GM12878 (cell line): ENCODE results near the gene FREM3. TPM values are rescaled to one million over a fixed set of nuclear protein-coding genes. Genes with fewer than 3 reads are reported as not detected.

Source experiments
- ATAC-seq: fragments of 200-7000 bp; cut with Tn5 transposase; 3 replicates; pipeline ENCODE4 v1.9.1; 2020; ENCODE audit warnings: mild to moderate bottlenecking, moderate library complexity
- BruUV-seq: library from RNA; stranded (reverse); fragments of 400-500 nt; replicated peaks from 2 replicates; lab custom pipeline; 2021; lab: Mats Ljungman, UMichigan
- CTCF ChIA-PET: fragments of 300-600 bp; sonication (Branson Sonifier 250); formaldehyde crosslinking; extraction: SDS; loops from one replicate; lab custom pipeline; 2021; ENCODE audit warnings: inconsistent platforms; lab: Yijun Ruan, JAX
- POLR2A ChIA-PET: fragments of 350-600 bp; formaldehyde crosslinking; extraction: SDS; loops from one replicate; lab custom pipeline; 2021; ENCODE audit warnings: inconsistent platforms; lab: Charles Lee
- RAD21 ChIA-PET: fragments of 300-600 bp; sonication (Branson Sonifier 250); formaldehyde crosslinking; loops from one replicate; lab custom pipeline; 2023; ENCODE audit warnings: antibody characterized with exemption; ENCODE audit not compliant: unreplicated experiment; lab: Charles Lee
- SMC1A ChIA-PET: fragments of 300-600 bp; sonication (Branson Sonifier 250); formaldehyde crosslinking; loops from one replicate; lab custom pipeline; 2023; ENCODE audit not compliant: unreplicated experiment, uncharacterized antibody; lab: Charles Lee
- DNase-seq: peaks from one replicate; pipeline ENCODE4 v3.0.0-alpha.2; 2011; ENCODE audit warnings: low read depth, low spot score
- FAIRE-seq: peaks from 3 replicates; lab custom pipeline; 2011; peaks lifted over from hg19 to GRCh38; lab: Jason Lieb, UNC
- H2AFZ ChIP-seq: 2 replicates; pipeline ENCODE4 v1.6.0; 2011; ENCODE audit warnings: low read depth, low read length, control low read depth; ENCODE audit not compliant: control insufficient read depth
- H3K27ac ChIP-seq: 2 replicates; pipeline ENCODE4 v1.5.1; 2011; ENCODE audit warnings: control low read depth; ENCODE audit not compliant: control insufficient read depth, insufficient read depth
- H3K27me3 ChIP-seq, 2 experiments: replicated peaks in 1 of 2; 2 replicates each; pipeline versions ENCODE4 v1.6.0 to v1.6.1; 2011; ENCODE audit warnings: low read length in 1 of 2; ENCODE audit not compliant: control insufficient read depth in 2 of 2, insufficient read depth in 2 of 2
- H3K36me3 ChIP-seq, 2 experiments: 2 replicates each; pipeline ENCODE4 v1.5.1; 2011; ENCODE audit warnings: low read length in 1 of 2; ENCODE audit not compliant: control insufficient read depth in 2 of 2, insufficient read depth in 2 of 2
- H3K4me1 ChIP-seq: 2 replicates; pipeline ENCODE4 v1.6.1; 2011; ENCODE audit warnings: mild to moderate bottlenecking, low read length, moderate library complexity, mixed read lengths; ENCODE audit not compliant: control insufficient read depth, insufficient read depth
- H3K4me2 ChIP-seq: 2 replicates; pipeline ENCODE4 v1.6.0; 2011; ENCODE audit warnings: control low read depth; ENCODE audit not compliant: control insufficient read depth, insufficient read depth
- H3K4me3 ChIP-seq: fragments of 200-600 bp; sonication (generic); 2 replicates; pipeline ENCODE4 v1.5.1; 2016
- H3K79me2 ChIP-seq: 2 replicates; pipeline ENCODE4 v1.6.0; 2011; ENCODE audit warnings: low read length; ENCODE audit not compliant: control insufficient read depth, insufficient read depth
- H3K9ac ChIP-seq: 2 replicates; pipeline ENCODE4 v1.8.0; 2011; ENCODE audit warnings: low read length, control low read depth, mixed read lengths; ENCODE audit not compliant: control insufficient read depth, insufficient read depth
- H3K9me3 ChIP-seq: replicated peaks from 3 replicates; pipeline ENCODE4 v1.5.1; 2011; ENCODE audit warnings: mild to moderate bottlenecking, low read length; ENCODE audit not compliant: control insufficient read depth, insufficient read depth
- H4K20me1 ChIP-seq: 2 replicates; pipeline ENCODE4 v1.6.0; 2011; ENCODE audit not compliant: control insufficient read depth, insufficient read depth
- CREM ChIP-seq: IDR thresholded peaks from 2 replicates; pipeline ENCODE4 v1.6.1; 2014; ENCODE audit warnings: antibody characterized with exemption, low read depth
- EED ChIP-seq: sonication (generic); IDR thresholded peaks from 2 replicates; pipeline ENCODE4 v1.6.1; 2016; ENCODE audit warnings: antibody characterized with exemption, low read depth
- EP300 ChIP-seq, 2 experiments: fragments of 150-350 bp in 1 of 2; IDR thresholded peaks; 2 replicates each; pipeline ENCODE4 v1.6.1; 2011 to 2012; ENCODE audit warnings: low read depth in 2 of 2, low read length in 2 of 2, borderline replicate concordance in 1 of 2, improper control_type of control experiment in 1 of 2, inconsistent platforms in 1 of 2; ENCODE audit not compliant: control insufficient read depth in 1 of 2
- FOXM1 ChIP-seq: IDR thresholded peaks from 2 replicates; pipeline ENCODE4 v1.6.1; 2012; ENCODE audit warnings: low read depth, mild to moderate bottlenecking, inconsistent platforms, low read length, moderate library complexity
- HCFC1 ChIP-seq: fragments of 150-350 bp; IDR thresholded peaks from 2 replicates; pipeline ENCODE4 v1.6.1; 2014; ENCODE audit warnings: low read length
- IKZF2 ChIP-seq, 2 experiments: fragments of 450-650 bp; IDR thresholded peaks; 2 replicates each; pipeline ENCODE4 v1.6.1; 2017; ENCODE audit warnings: mild to moderate bottlenecking in 2 of 2, moderate library complexity in 2 of 2
- JUNB ChIP-seq: IDR thresholded peaks from 2 replicates; pipeline ENCODE4 v1.6.1; 2016; ENCODE audit warnings: antibody characterized with exemption, mild to moderate bottlenecking
- NFIC ChIP-seq: IDR thresholded peaks from 2 replicates; pipeline ENCODE4 v1.6.1; 2012; ENCODE audit warnings: low read depth, mild to moderate bottlenecking, inconsistent platforms, low read length, moderate library complexity
- NFYB ChIP-seq: IDR thresholded peaks from 2 replicates; pipeline ENCODE4 v1.6.1; 2011; ENCODE audit warnings: low read depth, mild to moderate bottlenecking, low read length, improper control_type of control experiment, moderate library complexity; ENCODE audit not compliant: insufficient read depth
- PAX5 ChIP-seq: IDR thresholded peaks from 2 replicates; pipeline ENCODE4 v1.6.1; 2011; ENCODE audit warnings: low read depth, low read length, borderline replicate concordance
- RCOR1 ChIP-seq: conservative IDR thresholded peaks from 2 replicates; pipeline ENCODE4 v1.6.1; 2012; ENCODE audit warnings: low read depth, low read length, improper control_type of control experiment
- REST ChIP-seq: IDR thresholded peaks from 2 replicates; pipeline ENCODE4 v1.6.1; 2012; ENCODE audit warnings: mild to moderate bottlenecking, low read depth, low read length
- RUNX3 ChIP-seq: IDR thresholded peaks from 2 replicates; pipeline ENCODE4 v1.6.1; 2012; ENCODE audit warnings: low read length, inconsistent platforms
- SMAD1 ChIP-seq: fragments of 450-650 bp; IDR thresholded peaks from 2 replicates; pipeline ENCODE4 v1.6.1; 2018; ENCODE audit warnings: mild to moderate bottlenecking, low read depth; ENCODE audit not compliant: partially characterized antibody
- TBL1XR1 ChIP-seq: IDR thresholded peaks from 2 replicates; pipeline ENCODE4 v1.6.1; 2012; ENCODE audit warnings: low read depth, low read length, improper control_type of control experiment
- ZNF687 ChIP-seq: fragments of 450-650 bp; IDR thresholded peaks from 2 replicates; pipeline ENCODE4 v1.6.1; 2017; ENCODE audit warnings: mild to moderate bottlenecking, moderate library complexity
- WGBS: methylation state at CpG from one replicate; pipeline ENCODE4 v1.1.6; 2016; ENCODE audit warnings: low lambda C conversion rate; ENCODE audit not compliant: insufficient replicate concordance, insufficient coverage; ENCODE audit errors: missing lambda C conversion rate; 5-methylcytosine and 5-hydroxymethylcytosine counted together
- in situ Hi-C: fragments of 300-500 bp; cut with MboI; formaldehyde crosslinking; loops from 9 replicates; pipeline ENCODE4 v1.14.3; 2018; ENCODE audit warnings: mixed read lengths
- intact Hi-C: fragments of 100-400 bp; cut with micrococcal nuclease; formaldehyde crosslinking; loops from one replicate; pipeline ENCODE4 v1.14.2; 2022; ENCODE audit not compliant: unreplicated experiment
- polyA plus RNA-seq, 11 experiments: library from polyadenylated mRNA; depleted of rRNA in 4 of 11; unstranded in 6 of 11; stranded (reverse) in 5 of 11; fragments of >200 nt; fragmentation: Nextera tagmentation in 4 of 11; fragmentation: Illumina TruSeq in 1 of 11; extraction: Ambion mirVana in 4 of 11; extraction: Trizol in 1 of 11; gene quantifications; 1 replicate in 1 of 11; 2 replicates in 10 of 11; pipeline versions ENCODE4 v1.2.1 to v1.2.3, GENCODE V29; 2011 to 2016; ENCODE audit warnings: inconsistent platforms in 2 of 11, missing spikeins in 2 of 11, low read depth in 1 of 11
- total RNA-seq, 4 experiments: library from RNA; depleted of rRNA in 3 of 4; stranded (reverse); fragments of >200 nt in 3 of 4; fragmentation: Illumina TruSeq in 1 of 4; extraction: Trizol in 1 of 4; gene quantifications; 2 replicates each; pipeline versions ENCODE4 v1.2.1 to v1.2.3, GENCODE V29; 2013 to 2021
- TF ChIP-seq, protein P1 (sequence below): fragments of 450-650 bp; IDR thresholded peaks from 2 replicates; pipeline ENCODE4 v1.6.1; 2016; ENCODE audit warnings: mild to moderate bottlenecking

The FREM3 gene
- total and polyA plus RNA-seq, 10 of the 15 experiments (the other 5 are each of a cell fraction or from before 2014, with no cell fraction given), result not detected

DNA sequence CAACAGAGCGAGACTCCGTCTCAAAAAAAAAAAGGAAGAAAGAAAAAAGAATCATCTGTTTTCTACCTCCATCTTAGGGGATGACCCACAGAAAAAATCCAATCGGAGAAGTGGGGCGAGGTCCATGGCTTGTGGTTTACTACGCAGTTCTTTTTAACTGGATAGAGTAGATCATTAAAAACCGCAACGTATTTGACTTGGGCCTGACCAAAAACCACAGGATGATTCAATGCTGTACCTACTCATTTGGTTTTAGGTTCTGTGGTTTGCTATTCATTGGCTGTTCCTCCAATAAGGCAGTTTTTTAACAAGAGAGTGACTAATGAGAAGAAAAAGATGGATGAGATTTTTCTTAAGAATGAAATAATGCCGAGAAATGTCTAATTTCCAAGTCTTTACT, 83.7 kb downstream of the FREM3 start:
- no peak overlapping the region for H3K4me3 ChIP-seq
- no peaks in the 10 kb centered on the region for H3K79me2 ChIP-seq
- in situ Hi-C loops (no loop called here), intact Hi-C loops (no loop called here)
- BruUV-seq, result no TSS peak
- H3K4me2 ChIP-seq, result no peak overlapping the region
- H3K27ac ChIP-seq, result no peak overlapping the region
- no peaks in the 10 kb centered on the region for H4K20me1 ChIP-seq
- H2AFZ ChIP-seq, result no peak overlapping the region
- H3K27me3 ChIP-seq, result peaks cover 1 to 2% of the 10 kb centered on the region in 2 experiments; a peak in 2 of 4 replicates
- RAD21 ChIA-PET, result no interaction called here
- FAIRE-seq (no peak), DNase-seq (peak; percentile 48), ATAC-seq (peak; percentile 95)
- peaks cover 3% of the 10 kb centered on the region; the same call in 1 of the 2 replicates for H3K4me1 ChIP-seq
- no peaks in the 10 kb centered on the region for H3K36me3 ChIP-seq
- no peak overlapping the region for H3K9ac ChIP-seq
- 0% methylated on average over 6 of the region's 8 CpGs for WGBS
- CTCF ChIA-PET, result no interaction called here
- 0 out of 3 replicates have a peak, but pooled peaks cover 2% of the 10 kb centered on the region for H3K9me3 ChIP-seq
- POLR2A ChIA-PET, result no interaction called here
- SMC1A ChIA-PET, result no interaction called here
- TF ChIP-seq RUNX3 (peak; percentile 99), TBL1XR1 (no peak), RCOR1 (no peak), EP300 (IDR thresholded peaks at IDR 0.05; ENCODE audit: borderline replicate concordance in 1 of 2, control insufficient read depth in 1 of 2, low read depth in 2 of 2, low read length in 2 of 2) (peak in 1 of 2 experiments; percentile 12; a peak in 1 of 4 replicates), NFYB (peak; percentile 76), FOXM1 (peak; percentile 53; the same call in 1 of the 2 replicates), ZNF687 (no peak), IKZF2 (IDR thresholded peaks at IDR 0.05) (peak; percentile 53 to 69; a peak in 3 of 4 replicates), CREM (no peak; the same call in 1 of the 2 replicates), PAX5 (0 out of 2 replicates have a peak, but pooled peaks have one; percentile 26), HCFC1 (no peak), REST (no peak), EED (0 out of 2 replicates have a peak, but pooled peaks have one; percentile 22), SMAD1 (no peak), NFIC (peak; percentile 70), JUNB (peak; percentile 67)
- TF ChIP-seq, protein P1, sequence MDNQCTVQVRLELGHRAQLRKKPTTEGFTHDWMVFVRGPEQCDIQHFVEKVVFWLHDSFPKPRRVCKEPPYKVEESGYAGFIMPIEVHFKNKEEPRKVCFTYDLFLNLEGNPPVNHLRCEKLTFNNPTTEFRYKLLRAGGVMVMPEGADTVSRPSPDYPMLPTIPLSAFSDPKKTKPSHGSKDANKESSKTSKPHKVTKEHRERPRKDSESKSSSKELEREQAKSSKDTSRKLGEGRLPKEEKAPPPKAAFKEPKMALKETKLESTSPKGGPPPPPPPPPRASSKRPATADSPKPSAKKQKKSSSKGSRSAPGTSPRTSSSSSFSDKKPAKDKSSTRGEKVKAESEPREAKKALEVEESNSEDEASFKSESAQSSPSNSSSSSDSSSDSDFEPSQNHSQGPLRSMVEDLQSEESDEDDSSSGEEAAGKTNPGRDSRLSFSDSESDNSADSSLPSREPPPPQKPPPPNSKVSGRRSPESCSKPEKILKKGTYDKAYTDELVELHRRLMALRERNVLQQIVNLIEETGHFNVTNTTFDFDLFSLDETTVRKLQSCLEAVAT, result peak; percentile 83
